ENCODE results near the gene PWWP2A. TPM values are rescaled to one million over a fixed set of nuclear protein-coding genes. Genes with fewer than 3 reads are reported as not detected.

The PWWP2A gene, protein sequence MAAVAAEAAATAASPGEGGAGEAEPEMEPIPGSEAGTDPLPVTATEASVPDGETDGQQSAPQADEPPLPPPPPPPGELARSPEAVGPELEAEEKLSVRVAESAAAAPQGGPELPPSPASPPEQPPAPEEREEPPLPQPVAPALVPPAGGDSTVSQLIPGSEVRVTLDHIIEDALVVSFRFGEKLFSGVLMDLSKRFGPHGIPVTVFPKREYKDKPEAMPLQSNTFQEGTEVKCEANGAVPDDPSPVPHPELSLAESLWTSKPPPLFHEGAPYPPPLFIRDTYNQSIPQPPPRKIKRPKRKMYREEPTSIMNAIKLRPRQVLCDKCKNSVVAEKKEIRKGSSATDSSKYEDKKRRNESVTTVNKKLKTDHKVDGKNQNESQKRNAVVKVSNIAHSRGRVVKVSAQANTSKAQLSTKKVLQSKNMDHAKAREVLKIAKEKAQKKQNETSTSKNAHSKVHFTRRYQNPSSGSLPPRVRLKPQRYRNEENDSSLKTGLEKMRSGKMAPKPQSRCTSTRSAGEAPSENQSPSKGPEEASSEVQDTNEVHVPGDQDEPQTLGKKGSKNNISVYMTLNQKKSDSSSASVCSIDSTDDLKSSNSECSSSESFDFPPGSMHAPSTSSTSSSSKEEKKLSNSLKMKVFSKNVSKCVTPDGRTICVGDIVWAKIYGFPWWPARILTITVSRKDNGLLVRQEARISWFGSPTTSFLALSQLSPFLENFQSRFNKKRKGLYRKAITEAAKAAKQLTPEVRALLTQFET
- 43.4 TPM for total RNA-seq

DNA sequence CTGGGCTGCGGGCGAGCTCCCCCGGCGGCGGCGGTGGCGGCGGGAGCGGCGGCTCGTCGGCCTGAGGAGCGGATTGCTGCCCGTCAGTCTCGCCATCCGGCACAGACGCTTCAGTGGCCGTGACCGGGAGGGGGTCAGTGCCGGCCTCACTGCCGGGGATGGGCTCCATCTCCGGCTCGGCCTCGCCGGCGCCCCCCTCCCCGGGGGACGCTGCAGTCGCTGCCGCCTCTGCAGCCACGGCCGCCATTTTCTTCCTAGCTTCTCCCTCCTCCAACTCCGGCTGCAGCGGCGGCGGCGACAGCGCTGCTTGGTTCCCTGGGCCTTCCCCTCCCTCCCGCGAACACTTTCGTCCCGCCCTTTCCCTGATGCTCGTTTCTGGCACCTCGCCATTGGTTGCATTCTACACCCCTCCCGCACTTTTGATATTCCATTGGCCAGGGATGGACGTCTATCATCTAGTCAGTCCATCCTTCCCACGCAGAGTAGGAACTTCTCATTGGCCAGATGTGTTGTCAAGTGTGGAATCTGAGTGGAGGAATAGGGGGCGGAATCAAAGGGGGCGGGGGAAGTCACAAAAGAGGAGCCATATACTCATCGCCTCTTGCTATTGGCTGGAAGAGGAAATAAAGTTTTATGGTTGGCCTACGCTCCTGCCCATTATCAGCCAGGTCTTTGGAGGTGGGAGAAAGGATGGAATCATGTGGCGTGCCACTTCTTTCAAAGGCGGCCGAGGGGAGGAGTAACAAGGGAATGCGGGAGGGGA is at the start of gene PWWP2A:
PWWP2A (minus strand) TSS at position 309 of the 763 bp plus-strand sequence; CDS start at position 247, 62 bp downstream.
- intact Hi-C loops (cut with DNase I) = loop anchor here (1.0 to 5.0 kb wide), 5 partner anchors 36 to 283 kb away; partner anchors contain the start of genes FAM200C and TTC1
- DNase-seq (ENCODE audit: low spot score in 2 of 2) = peak; percentile 97 to 100
- peaks cover 0 to 6% of the 10 kb centered on the region in 2 donors for H3K4me1 ChIP-seq
- TF ChIP-seq, protein P1, sequence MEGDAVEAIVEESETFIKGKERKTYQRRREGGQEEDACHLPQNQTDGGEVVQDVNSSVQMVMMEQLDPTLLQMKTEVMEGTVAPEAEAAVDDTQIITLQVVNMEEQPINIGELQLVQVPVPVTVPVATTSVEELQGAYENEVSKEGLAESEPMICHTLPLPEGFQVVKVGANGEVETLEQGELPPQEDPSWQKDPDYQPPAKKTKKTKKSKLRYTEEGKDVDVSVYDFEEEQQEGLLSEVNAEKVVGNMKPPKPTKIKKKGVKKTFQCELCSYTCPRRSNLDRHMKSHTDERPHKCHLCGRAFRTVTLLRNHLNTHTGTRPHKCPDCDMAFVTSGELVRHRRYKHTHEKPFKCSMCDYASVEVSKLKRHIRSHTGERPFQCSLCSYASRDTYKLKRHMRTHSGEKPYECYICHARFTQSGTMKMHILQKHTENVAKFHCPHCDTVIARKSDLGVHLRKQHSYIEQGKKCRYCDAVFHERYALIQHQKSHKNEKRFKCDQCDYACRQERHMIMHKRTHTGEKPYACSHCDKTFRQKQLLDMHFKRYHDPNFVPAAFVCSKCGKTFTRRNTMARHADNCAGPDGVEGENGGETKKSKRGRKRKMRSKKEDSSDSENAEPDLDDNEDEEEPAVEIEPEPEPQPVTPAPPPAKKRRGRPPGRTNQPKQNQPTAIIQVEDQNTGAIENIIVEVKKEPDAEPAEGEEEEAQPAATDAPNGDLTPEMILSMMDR (IDR thresholded peaks at IDR 0.05) = peak in 1 of 3 experiments; percentile 14
- H3K4me3 ChIP-seq = peak within 1 kb of the TSS; percentile 87 to 99
- H3K27ac ChIP-seq = peak within 1 kb of the TSS; percentile 92 to 98
- no peaks in the 10 kb centered on the region for H3K9me3 ChIP-seq
- H3K27me3 ChIP-seq = no peaks in the 10 kb centered on the region
- H3K36me3 ChIP-seq = peaks cover 7% of the 10 kb centered on the region in 2 donors

DNA sequence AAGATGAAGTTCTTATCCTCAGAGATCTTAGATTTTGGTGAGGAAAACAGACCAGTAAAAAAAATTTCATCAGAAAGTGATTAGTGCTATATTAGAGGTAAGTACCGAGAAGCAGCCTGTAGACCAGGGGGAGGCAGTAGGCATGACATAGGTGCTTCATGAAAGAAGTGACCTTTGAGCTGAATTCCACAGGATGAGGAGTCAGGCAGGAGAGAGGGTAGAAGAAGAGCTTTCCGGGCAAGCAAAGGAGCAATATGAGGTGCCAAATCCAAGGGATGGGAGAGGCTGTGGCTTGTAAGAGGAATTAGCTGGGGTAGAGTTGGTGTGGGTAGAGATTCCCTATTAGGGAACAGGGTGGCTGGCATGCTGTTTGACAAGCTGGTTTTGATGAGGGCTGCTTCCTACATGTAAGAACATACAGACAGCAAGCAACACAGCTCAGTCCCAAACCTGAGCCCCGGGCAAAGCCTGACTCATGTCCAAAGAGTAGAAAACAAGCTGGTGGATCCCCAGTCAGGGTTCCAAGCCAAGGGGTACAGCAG is 48.4 kb upstream of the PWWP2A start:
- DNase-seq (ENCODE audit: low spot score in 2 of 2) = no peak
- TF ChIP-seq, protein P1 (IDR thresholded peaks at IDR 0.05) = no peak
- H3K36me3 ChIP-seq = no peaks in the 10 kb centered on the region
- no peaks in the 10 kb centered on the region for H3K9me3 ChIP-seq
- no peak overlapping the region for H3K4me3 ChIP-seq
- peaks cover 9 to 27% of the 10 kb centered on the region in 2 donors for H3K4me1 ChIP-seq
- no peak overlapping the region for H3K27ac ChIP-seq
- intact Hi-C loops (cut with DNase I) = loop anchor here (5.0 kb wide), 1 partner anchor 35 kb away; no protein-coding TSS in a partner anchor
- no peaks in the 10 kb centered on the region for H3K27me3 ChIP-seq

DNA sequence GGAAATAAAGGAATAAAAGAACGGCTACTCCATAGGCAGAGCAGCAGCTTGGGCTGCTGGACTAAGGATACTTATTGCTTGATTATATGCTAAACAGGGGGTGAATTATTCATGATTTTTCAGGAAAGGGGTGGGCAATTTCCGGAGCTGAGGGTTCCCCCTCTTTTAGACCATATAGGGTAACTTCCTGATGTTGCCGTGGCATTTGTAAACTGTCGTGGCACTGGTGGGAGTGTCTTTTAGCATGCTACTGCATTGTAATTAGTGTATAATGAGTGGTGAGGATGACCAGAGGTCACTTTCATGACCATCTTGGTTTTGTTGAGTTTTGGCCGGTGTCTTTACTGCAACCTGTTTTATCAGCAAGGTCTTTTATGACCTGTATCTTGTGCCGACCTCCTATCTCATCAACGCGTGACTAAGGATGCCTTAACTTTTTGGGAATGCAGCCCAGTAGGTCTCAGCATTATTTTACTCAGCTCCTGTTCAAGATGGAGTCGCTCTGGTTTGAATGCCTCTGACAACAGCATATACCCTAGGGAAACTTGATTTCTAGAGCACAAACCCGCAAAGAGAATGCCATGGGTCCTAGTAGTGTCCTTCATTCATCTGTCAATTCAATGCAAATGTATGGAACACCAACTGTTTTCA is 47.8 kb upstream of the PWWP2A start:
- no peak overlapping the region for H3K4me3 ChIP-seq
- no peaks in the 10 kb centered on the region for H3K9me3 ChIP-seq
- H3K27ac ChIP-seq = peak overlapping the region; percentile 88 to 92
- no peaks in the 10 kb centered on the region for H3K27me3 ChIP-seq
- no peaks in the 10 kb centered on the region for H3K36me3 ChIP-seq
- DNase-seq (ENCODE audit: low spot score in 2 of 2) = no peak
- intact Hi-C loops (cut with DNase I) = loop anchor here (5.0 kb wide), 1 partner anchor 35 kb away; no protein-coding TSS in a partner anchor
- TF ChIP-seq, protein P1 (IDR thresholded peaks at IDR 0.05) = no peak
- H3K4me1 ChIP-seq = peaks cover 9 to 27% of the 10 kb centered on the region in 2 donors

DNA sequence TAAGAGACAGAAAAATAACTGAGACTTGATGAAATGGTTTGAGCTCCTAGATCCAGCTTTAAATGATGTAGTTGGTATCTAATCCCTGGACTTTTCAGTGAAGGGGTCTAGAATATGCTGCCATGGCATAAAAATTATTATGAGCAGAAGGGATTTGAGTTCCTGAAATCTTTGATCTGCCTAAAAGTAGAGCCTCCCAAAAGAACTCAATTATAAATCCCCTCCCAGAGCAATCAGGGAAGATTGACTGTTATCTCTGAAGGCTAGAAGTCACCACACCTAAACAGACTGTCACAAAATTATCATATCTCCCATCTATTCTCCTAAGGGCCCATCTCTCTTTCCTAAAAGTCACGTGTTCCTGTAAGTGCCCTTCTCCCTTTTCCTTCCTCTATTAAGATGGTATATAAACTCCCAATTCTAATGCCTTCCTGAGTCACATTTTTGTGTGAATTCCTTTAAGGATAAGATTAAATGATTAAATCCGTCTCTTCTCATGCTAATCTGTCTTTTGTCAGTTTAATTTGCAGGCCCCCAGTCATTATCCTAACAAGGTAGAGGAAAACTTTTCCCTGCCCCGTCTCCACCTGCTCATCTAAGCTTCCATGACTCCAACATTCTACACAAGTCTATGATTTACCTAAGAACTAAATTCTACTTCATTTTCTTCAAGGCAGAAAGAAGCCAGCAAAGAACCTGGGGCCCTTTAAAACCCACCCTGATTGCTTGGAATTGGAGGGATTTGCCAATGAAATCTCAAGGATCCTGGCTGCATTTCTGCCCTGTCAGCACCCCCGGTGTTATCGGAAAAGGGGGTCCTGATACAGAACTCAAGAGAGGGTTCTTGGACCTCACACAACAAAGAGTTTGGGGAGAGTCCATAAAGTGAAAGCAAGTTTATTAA is 47.1 kb upstream of the PWWP2A start:
- Histone ChIP-seq H3K4me1 (peaks cover 9 to 27% of the 10 kb centered on the region in 2 donors), H3K36me3 (no peaks in the 10 kb centered on the region), H3K27me3 (no peaks in the 10 kb centered on the region), H3K9me3 (no peaks in the 10 kb centered on the region), H3K27ac (peak overlapping the region; percentile 88 to 92), H3K4me3 (no peak overlapping the region)
- no peak for DNase-seq (ENCODE audit: low spot score in 2 of 2)
- intact Hi-C loops (cut with DNase I) = loop anchor here (5.0 kb wide), 1 partner anchor 34 kb away; no protein-coding TSS in a partner anchor
- TF ChIP-seq, protein P1 (IDR thresholded peaks at IDR 0.05) = no peak
